GM13976 (cell line): ENCODE measurements around the gene MAD1L1.

Experiments
- DNase-seq: peaks from one replicate; pipeline ENCODE4 v3.0.0; 2012; ENCODE audit warnings: low spot score
- CTCF ChIP-seq: IDR thresholded peaks from 2 replicates; pipeline ENCODE4 v1.5.1; 2012; ENCODE audit warnings: borderline replicate concordance, mild to moderate bottlenecking; ENCODE audit not compliant: insufficient read depth; ENCODE audit errors: extremely low read depth, missing control alignments, control extremely low read depth
- in situ Hi-C: fragments of 300-500 bp; cut with MboI; formaldehyde crosslinking; loops from one replicate; pipeline ENCODE4 v1.12.0; 2022; ENCODE audit warnings: low sequenced_read_pairs, mixed read lengths, inconsistent platforms; ENCODE audit not compliant: unreplicated experiment

The MAD1L1 gene

GRCh38 chr7:2019711-2020511 lies 212.8 kb downstream of the MAD1L1 start:
- no peak for TF ChIP-seq CTCF
- peak; percentile 86 for DNase-seq
- in situ Hi-C loops = no loop called here

GRCh38 chr7:2019461-2019710 lies 213.4 kb downstream of the MAD1L1 start:
- no peak for DNase-seq
- in situ Hi-C loops = no loop called here
- no peak for TF ChIP-seq CTCF

GRCh38 chr7:2018569-2019460 lies 213.9 kb downstream of the MAD1L1 start:
- DNase-seq = peak; percentile 65
- in situ Hi-C loops = no loop called here
- TF ChIP-seq CTCF = no peak

GRCh38 chr7:2017914-2018568 lies 214.7 kb downstream of the MAD1L1 start:
- in situ Hi-C loops = no loop called here
- DNase-seq = no peak
- no peak for TF ChIP-seq CTCF

- DNase-seq = no peak
- in situ Hi-C loops = no loop called here
- no peak for TF ChIP-seq CTCF
These were observed 215.3 kb downstream of the MAD1L1 start for GRCh38 chr7:2017481-2017891.

GRCh38 chr7:2016761-2017480 lies 215.8 kb downstream of the MAD1L1 start:
- no peak for DNase-seq
- in situ Hi-C loops = no loop called here

More at GRCh38 chr7:2016761-2017480, 215.8 kb downstream of the MAD1L1 start:
- no peak for TF ChIP-seq CTCF
